ENCODE results near the gene POU2AF3. TPM values are rescaled to one million over a fixed set of nuclear protein-coding genes. Genes with fewer than 3 reads are reported as not detected.
"Not testable (repeated sequence)": the region's sequence is repeated elsewhere in the genome, so short reads cannot be mapped to it uniquely, and the experiment has no call there.

POU2AF3 gene
- total and polyA plus RNA-seq, 2 donors (not counting 1 experiment from before 2014, with no cell fraction given) = 0.07 to 0.17 TPM

GRCh38 chr11:111260811-111261210 lies 37.5 kb upstream of the POU2AF3 start:
- TF ChIP-seq CTCF (conservative IDR thresholded peaks at IDR 0.05 in 1 of 2, IDR thresholded peaks at IDR 0.05 in 1 of 2; ENCODE audit: low read depth in 1 of 2, low read length in 2 of 2) = no peak
- no peak for TF ChIP-seq EZH2 (IDR thresholded peaks at IDR 0.05; ENCODE audit: low read length, missing control alignments)
- DNase-seq (ENCODE audit: low read depth in 2 of 2) = no peak
- Histone ChIP-seq H3K4me3 (replicated peaks in 1 of 4; ENCODE audit: control extremely low read depth in 1 of 4, insufficient read depth in 1 of 4, low read depth in 3 of 4, low read length in 4 of 4) (no peak overlapping the region), H2AFZ (ENCODE audit: low read length) (no peak overlapping the region), H3K79me2 (ENCODE audit: control insufficient read depth, insufficient read depth, low read length) (no peaks in the 10 kb centered on the region), H3K27ac (ENCODE audit: insufficient read depth, low read length) (no peak overlapping the region), H4K20me1 (ENCODE audit: control insufficient read depth, extremely low read depth, insufficient read depth, low read length) (no peaks in the 10 kb centered on the region), H3K4me2 (ENCODE audit: extremely low read depth, insufficient read depth, low read length) (no peak overlapping the region), H3K27me3 (ENCODE audit: control insufficient read depth, insufficient read depth, low read length) (no peaks in the 10 kb centered on the region), H3K9ac (ENCODE audit: insufficient read depth, low read length) (no peak overlapping the region), H3K4me1 (ENCODE audit: control insufficient read depth, extremely low read depth, insufficient read depth, low read length) (no peaks in the 10 kb centered on the region), H3K9me3 (ENCODE audit: control insufficient read depth, insufficient read depth, low read depth, low read length) (no peaks in the 10 kb centered on the region), H3K36me3 (ENCODE audit: control insufficient read depth, insufficient read depth, low read length) (no peaks in the 10 kb centered on the region)

- no peaks in the 10 kb centered on the region for H3K9me3 ChIP-seq (ENCODE audit: control insufficient read depth, insufficient read depth, low read depth, low read length)
- no peak overlapping the region for H3K4me2 ChIP-seq (ENCODE audit: extremely low read depth, insufficient read depth, low read length)
- no peak overlapping the region for H3K27ac ChIP-seq (ENCODE audit: insufficient read depth, low read length)
- no peak overlapping the region for H2AFZ ChIP-seq (ENCODE audit: low read length)
- no peaks in the 10 kb centered on the region for H3K27me3 ChIP-seq (ENCODE audit: control insufficient read depth, insufficient read depth, low read length)
- H3K36me3 ChIP-seq (ENCODE audit: control insufficient read depth, insufficient read depth, low read length) = no peaks in the 10 kb centered on the region
- no peaks in the 10 kb centered on the region for H3K79me2 ChIP-seq (ENCODE audit: control insufficient read depth, insufficient read depth, low read length)
- H4K20me1 ChIP-seq (ENCODE audit: control insufficient read depth, extremely low read depth, insufficient read depth, low read length) = no peaks in the 10 kb centered on the region
- DNase-seq (ENCODE audit: low read depth in 2 of 2) = no peak
- H3K9ac ChIP-seq (ENCODE audit: insufficient read depth, low read length) = no peak overlapping the region
- no peak for TF ChIP-seq EZH2 (IDR thresholded peaks at IDR 0.05; ENCODE audit: low read length, missing control alignments)
- TF ChIP-seq CTCF (conservative IDR thresholded peaks at IDR 0.05 in 1 of 2, IDR thresholded peaks at IDR 0.05 in 1 of 2; ENCODE audit: low read depth in 1 of 2, low read length in 2 of 2) = no peak
- no peaks in the 10 kb centered on the region for H3K4me1 ChIP-seq (ENCODE audit: control insufficient read depth, extremely low read depth, insufficient read depth, low read length)
- H3K4me3 ChIP-seq (replicated peaks in 1 of 4; ENCODE audit: control extremely low read depth in 1 of 4, insufficient read depth in 1 of 4, low read depth in 3 of 4, low read length in 4 of 4) = no peak overlapping the region
These were observed 33.7 kb upstream of the POU2AF3 start for GRCh38 chr11:111264646-111265045.

GRCh38 chr11:111265421-111265820 lies 32.9 kb upstream of the POU2AF3 start:
- DNase-seq (ENCODE audit: low read depth in 2 of 2) = no peak

GRCh38 chr11:111268303-111268702 lies 30.0 kb upstream of the POU2AF3 start:
- H3K4me2 ChIP-seq (ENCODE audit: extremely low read depth, insufficient read depth, low read length); H3K4me1 ChIP-seq (ENCODE audit: control insufficient read depth, extremely low read depth, insufficient read depth, low read length); H3K79me2 ChIP-seq (ENCODE audit: control insufficient read depth, insufficient read depth, low read length); H2AFZ ChIP-seq (ENCODE audit: low read length); H4K20me1 ChIP-seq (ENCODE audit: control insufficient read depth, extremely low read depth, insufficient read depth, low read length); H3K36me3 ChIP-seq (ENCODE audit: control insufficient read depth, insufficient read depth, low read length); DNase-seq (ENCODE audit: low read depth in 2 of 2); H3K4me3 ChIP-seq (replicated peaks in 1 of 4; ENCODE audit: control extremely low read depth in 1 of 4, insufficient read depth in 1 of 4, low read depth in 3 of 4, low read length in 4 of 4); H3K27ac ChIP-seq (ENCODE audit: insufficient read depth, low read length); H3K9me3 ChIP-seq (ENCODE audit: control insufficient read depth, insufficient read depth, low read depth, low read length); H3K27me3 ChIP-seq (ENCODE audit: control insufficient read depth, insufficient read depth, low read length); H3K9ac ChIP-seq (ENCODE audit: insufficient read depth, low read length): not testable (repeated sequence)

More at GRCh38 chr11:111265421-111265820, 32.9 kb upstream of the POU2AF3 start:
- no peak overlapping the region for H3K27ac ChIP-seq (ENCODE audit: insufficient read depth, low read length)
- no peaks in the 10 kb centered on the region for H3K27me3 ChIP-seq (ENCODE audit: control insufficient read depth, insufficient read depth, low read length)
- H4K20me1 ChIP-seq (ENCODE audit: control insufficient read depth, extremely low read depth, insufficient read depth, low read length) = no peaks in the 10 kb centered on the region
- H3K4me1 ChIP-seq (ENCODE audit: control insufficient read depth, extremely low read depth, insufficient read depth, low read length) = no peaks in the 10 kb centered on the region
- H3K9me3 ChIP-seq (ENCODE audit: control insufficient read depth, insufficient read depth, low read depth, low read length) = no peaks in the 10 kb centered on the region
- no peaks in the 10 kb centered on the region for H3K79me2 ChIP-seq (ENCODE audit: control insufficient read depth, insufficient read depth, low read length)
- TF ChIP-seq CTCF (conservative IDR thresholded peaks at IDR 0.05 in 1 of 2, IDR thresholded peaks at IDR 0.05 in 1 of 2; ENCODE audit: low read depth in 1 of 2, low read length in 2 of 2) (no peak), EZH2 (IDR thresholded peaks at IDR 0.05; ENCODE audit: low read length, missing control alignments) (no peak)
- H3K36me3 ChIP-seq (ENCODE audit: control insufficient read depth, insufficient read depth, low read length) = no peaks in the 10 kb centered on the region
- no peak overlapping the region for H3K4me2 ChIP-seq (ENCODE audit: extremely low read depth, insufficient read depth, low read length)
- no peak overlapping the region for H3K9ac ChIP-seq (ENCODE audit: insufficient read depth, low read length)
- H2AFZ ChIP-seq (ENCODE audit: low read length) = no peak overlapping the region
- no peak overlapping the region for H3K4me3 ChIP-seq (replicated peaks in 1 of 4; ENCODE audit: control extremely low read depth in 1 of 4, insufficient read depth in 1 of 4, low read depth in 3 of 4, low read length in 4 of 4)

Data from fibroblast of lung (primary cell).